Esophagus (tissue), 2 donors: ENCODE results near the gene ATP8B4. TPM values are rescaled to one million over a fixed set of nuclear protein-coding genes. Genes with fewer than 3 reads are reported as not detected.

Source experiments
- H3K27ac ChIP-seq, 2 donors: one replicate each; pipeline ENCODE4 v1.5.1; 2013; ENCODE audit warnings: low read depth in 2 of 2, mild to moderate bottlenecking in 2 of 2, inconsistent platforms in 1 of 2, low read length in 1 of 2, moderate library complexity in 1 of 2
- H3K27me3 ChIP-seq, 2 donors: one replicate each; pipeline ENCODE4 v1.6.1; 2013; ENCODE audit warnings: low read length in 2 of 2, control low read depth in 1 of 2, mild to moderate bottlenecking in 1 of 2; ENCODE audit not compliant: insufficient read depth in 2 of 2, control insufficient read depth in 1 of 2
- H3K36me3 ChIP-seq, 2 donors: one replicate each; pipeline ENCODE4 v1.6.1; 2013; ENCODE audit warnings: low read length in 1 of 2; ENCODE audit not compliant: control insufficient read depth in 2 of 2, insufficient read depth in 2 of 2
- H3K4me1 ChIP-seq, 2 donors: one replicate each; pipeline ENCODE4 v1.6.1; 2013; ENCODE audit warnings: low read length in 1 of 2; ENCODE audit not compliant: control insufficient read depth in 2 of 2, insufficient read depth in 2 of 2
- H3K4me3 ChIP-seq, 2 donors: one replicate each; pipeline ENCODE4 v1.5.1; 2013; ENCODE audit warnings: low read length in 2 of 2, mild to moderate bottlenecking in 2 of 2, low read depth in 1 of 2, moderate library complexity in 1 of 2
- H3K9me3 ChIP-seq, 2 donors: one replicate each; pipeline ENCODE4 v1.6.1; 2013; ENCODE audit warnings: mild to moderate bottlenecking in 2 of 2, low read depth in 1 of 2, low read length in 1 of 2, moderate library complexity in 1 of 2; ENCODE audit not compliant: control insufficient read depth in 2 of 2, insufficient read depth in 1 of 2
- WGBS, 2 donors: extraction: QIAGEN DNeasy Blood & Tissue Kit; methylation state at CpG; one replicate each; pipeline ENCODE4 v1.1.7; 2013; 5-methylcytosine and 5-hydroxymethylcytosine counted together
- polyA plus RNA-seq, 2 donors: library from polyadenylated mRNA; stranded (reverse); fragments of 200-250 nt; gene quantifications; one replicate each; pipeline ENCODE4 v1.2.3, GENCODE V29; 2013
- donor health status: healthy with polysubstance abuse.
- donor health status: Bipolar disorder and iron deficiency.

ATP8B4 gene
- polyA plus RNA-seq, 2 donors = 0.75 to 0.84 TPM

- no peaks in the 10 kb centered on the region for H3K4me1 ChIP-seq
- H3K36me3 ChIP-seq = no peaks in the 10 kb centered on the region
- H3K27ac ChIP-seq = no peak overlapping the region
- no peak overlapping the region for H3K4me3 ChIP-seq
- WGBS, 2 donors = 72 to 81% methylated on average over 4 of the region's 4 CpGs
- no peaks in the 10 kb centered on the region for H3K9me3 ChIP-seq
- no peaks in the 10 kb centered on the region for H3K27me3 ChIP-seq
Observed at GRCh38 chr15:50126072-50126471, 7.0 kb upstream of the ATP8B4 start.

DNA sequence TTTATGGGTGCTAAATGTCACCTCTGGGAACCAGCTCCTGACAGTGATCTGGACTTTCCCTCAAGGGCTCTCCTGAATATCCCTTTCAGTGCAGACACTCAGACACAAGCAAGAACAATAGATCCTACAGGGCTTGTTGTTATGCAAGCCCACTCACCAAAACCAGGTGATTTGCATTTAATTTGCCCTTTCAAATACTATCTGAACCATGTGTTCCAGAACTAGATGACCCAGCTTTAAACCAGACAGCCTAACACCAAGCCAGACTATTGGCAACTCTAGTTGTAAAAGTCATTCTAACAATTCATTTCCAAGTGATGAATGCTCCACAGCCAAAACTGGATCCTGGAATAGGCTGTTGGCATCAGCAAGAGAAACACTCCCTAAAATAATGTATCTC, 5.6 kb upstream of the ATP8B4 start:
- Histone ChIP-seq H3K4me3 (no peak overlapping the region), H3K9me3 (no peaks in the 10 kb centered on the region), H3K36me3 (no peaks in the 10 kb centered on the region), H3K4me1 (no peaks in the 10 kb centered on the region), H3K27me3 (no peaks in the 10 kb centered on the region), H3K27ac (no peak overlapping the region)

DNA sequence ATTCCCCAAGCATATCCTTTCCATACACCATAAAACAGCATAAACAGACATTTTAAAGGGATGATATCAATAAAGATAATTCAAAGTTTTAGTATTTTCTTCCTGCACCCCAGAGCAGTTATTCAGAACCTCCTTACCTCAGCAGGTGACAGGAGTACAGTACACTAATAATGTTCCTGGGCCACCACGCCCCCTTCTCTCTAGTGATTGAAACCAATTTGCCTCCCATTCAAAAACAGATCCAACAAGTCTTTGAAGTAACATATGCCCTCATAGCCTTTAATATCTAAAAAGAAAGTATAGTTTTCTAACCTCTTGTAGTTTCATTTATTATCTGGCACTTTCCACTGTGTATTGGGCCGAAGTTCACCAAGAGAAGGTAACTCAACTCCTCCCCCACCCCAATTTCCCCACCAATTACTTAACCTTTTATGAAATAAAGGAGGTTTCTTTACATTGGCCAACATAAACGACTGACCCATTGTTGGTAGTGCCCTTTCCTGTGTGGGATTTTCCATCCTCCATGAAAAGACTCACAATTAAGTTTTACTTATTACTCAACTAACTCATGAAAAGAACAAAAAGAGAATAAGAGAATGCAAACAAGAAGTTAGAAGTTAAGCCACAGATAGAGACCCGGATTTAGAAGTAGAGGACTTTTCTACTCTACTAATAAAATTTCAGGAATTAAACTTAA, 5.0 kb upstream of the ATP8B4 start:
- Histone ChIP-seq H3K4me1 (no peaks in the 10 kb centered on the region), H3K27ac (no peak overlapping the region), H3K36me3 (no peaks in the 10 kb centered on the region), H3K4me3 (no peak overlapping the region), H3K9me3 (no peaks in the 10 kb centered on the region), H3K27me3 (no peaks in the 10 kb centered on the region)
- 79 to 80% methylated on average over 4 of the region's 4 CpGs for whole genome bisulfite sequencing, 2 donors

DNA sequence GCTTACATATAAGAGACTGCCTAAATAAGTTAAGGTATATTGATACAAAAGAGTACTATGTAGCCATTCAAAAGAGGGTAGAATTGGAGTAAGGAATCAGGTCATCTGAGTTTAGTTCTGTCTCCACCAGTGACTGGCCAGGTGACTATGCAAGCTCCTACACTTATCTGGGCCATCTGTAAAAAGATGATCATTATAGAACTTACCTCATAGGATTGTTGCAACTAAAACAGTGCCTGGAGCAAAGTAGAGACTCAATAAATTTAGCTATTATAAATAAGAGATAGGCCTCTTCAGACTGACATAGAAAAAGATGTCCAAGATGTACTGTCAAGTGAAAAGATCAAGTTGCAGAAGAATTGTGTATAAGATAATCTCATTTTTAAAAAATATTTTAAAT, 1.7 kb upstream of the ATP8B4 start:
- H3K4me1 ChIP-seq = no peaks in the 10 kb centered on the region
- H3K27ac ChIP-seq = no peak overlapping the region
- no peaks in the 10 kb centered on the region for H3K27me3 ChIP-seq
- H3K9me3 ChIP-seq = no peaks in the 10 kb centered on the region
- no peak overlapping the region for H3K4me3 ChIP-seq
- H3K36me3 ChIP-seq = no peaks in the 10 kb centered on the region

- H3K27me3 ChIP-seq = no peaks in the 10 kb centered on the region
- no peak overlapping the region for H3K27ac ChIP-seq
- no peaks in the 10 kb centered on the region for H3K9me3 ChIP-seq
- no peaks in the 10 kb centered on the region for H3K36me3 ChIP-seq
- H3K4me3 ChIP-seq = no peak overlapping the region
- H3K4me1 ChIP-seq = no peaks in the 10 kb centered on the region
Observed at GRCh38 chr15:50117431-50118027, 1.5 kb downstream of the ATP8B4 start.

DNA sequence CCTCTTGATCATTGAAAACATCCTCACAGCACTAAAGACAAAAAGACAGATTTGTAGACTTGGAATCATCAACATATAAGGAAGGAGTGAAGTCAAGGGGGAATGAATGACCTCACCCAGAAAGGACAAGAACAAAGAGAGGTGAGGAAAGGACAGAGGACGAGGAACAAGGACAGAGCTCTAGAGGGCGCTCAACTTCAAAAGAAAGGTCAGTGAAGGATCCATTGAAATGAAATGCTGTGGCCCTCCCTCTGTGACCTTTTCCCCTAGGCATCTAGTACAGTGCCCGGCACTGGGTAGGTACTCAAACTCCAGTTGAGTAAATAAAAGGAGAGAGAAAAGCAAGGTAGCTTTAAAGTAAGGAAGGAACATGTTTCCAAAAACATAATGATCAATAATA, 2.6 kb downstream of the ATP8B4 start:
- H3K4me1 ChIP-seq = no peaks in the 10 kb centered on the region
- no peak overlapping the region for H3K27ac ChIP-seq
- no peak overlapping the region for H3K4me3 ChIP-seq
- no peaks in the 10 kb centered on the region for H3K27me3 ChIP-seq
- WGBS, 2 donors = 46 to 48% methylated on average over 3 of the region's 3 CpGs
- H3K36me3 ChIP-seq = no peaks in the 10 kb centered on the region
- H3K9me3 ChIP-seq = no peaks in the 10 kb centered on the region

- Histone ChIP-seq H3K4me1 (no peaks in the 10 kb centered on the region), H3K4me3 (no peak overlapping the region), H3K9me3 (no peaks in the 10 kb centered on the region), H3K27ac (no peak overlapping the region), H3K36me3 (no peaks in the 10 kb centered on the region), H3K27me3 (no peaks in the 10 kb centered on the region)
- WGBS, 2 donors = 78 to 80% methylated on average over 4 of the region's 4 CpGs
Observed at GRCh38 chr15:50113992-50114780, 4.8 kb downstream of the ATP8B4 start.

- 91 to 92% methylated on average over 2 of the region's 2 CpGs for WGBS, 2 donors
- no peak overlapping the region for H3K4me3 ChIP-seq
- no peak overlapping the region for H3K27ac ChIP-seq
Observed at GRCh38 chr15:50113187-50113505, 5.9 kb downstream of the ATP8B4 start.

GRCh38 chr15:50112488-50113186, 6.4 kb downstream of the ATP8B4 start:
- no peak overlapping the region for H3K4me3 ChIP-seq
- H3K36me3 ChIP-seq = no peaks in the 10 kb centered on the region

More at GRCh38 chr15:50113187-50113505, 5.9 kb downstream of the ATP8B4 start:
- H3K36me3 ChIP-seq = no peaks in the 10 kb centered on the region
- H3K27me3 ChIP-seq = no peaks in the 10 kb centered on the region
- peaks cover 0 to under 1% of the 10 kb centered on the region in 2 donors for H3K9me3 ChIP-seq
- no peaks in the 10 kb centered on the region for H3K4me1 ChIP-seq

More at GRCh38 chr15:50112488-50113186, 6.4 kb downstream of the ATP8B4 start:
- Histone ChIP-seq H3K4me1 (no peaks in the 10 kb centered on the region), H3K27me3 (no peaks in the 10 kb centered on the region), H3K27ac (no peak overlapping the region), H3K9me3 (peaks cover 0 to 2% of the 10 kb centered on the region in 2 donors)
- 79 to 85% methylated on average over 5 of the region's 5 CpGs for WGBS, 2 donors
